OCI-LY7 (cell line): ENCODE results near the gene SNX25. TPM values are rescaled to one million over a fixed set of nuclear protein-coding genes. Genes with fewer than 3 reads are reported as not detected.

Source experiments
- BruUV-seq: library from RNA; stranded (reverse); fragments of 400-500 nt; replicated peaks from 2 replicates; lab custom pipeline; 2021; lab: Mats Ljungman, UMichigan
- CTCF ChIA-PET: fragments of 300-600 bp; sonication (Branson Sonifier 250); formaldehyde crosslinking; loops from one replicate; lab custom pipeline; 2022; ENCODE audit warnings: antibody characterized with exemption; ENCODE audit not compliant: unreplicated experiment; lab: Charles Lee
- POLR2A ChIA-PET: fragments of 300-600 bp; sonication (Branson Sonifier 250); formaldehyde crosslinking; loops from one replicate; lab custom pipeline; 2022; ENCODE audit warnings: antibody characterized with exemption; lab: Charles Lee
- DNase-seq: peaks from one replicate; pipeline ENCODE4 v3.0.0-alpha.2; 2015; ENCODE audit warnings: low spot score
- H2AFZ ChIP-seq: fragments of 200-600 bp; sonication (generic), shearing (Covaris generic); 2 replicates; pipeline ENCODE4 v1.6.1; 2014; ENCODE audit warnings: mild to moderate bottlenecking, antibody characterized with exemption, low read length, moderate library complexity
- H3K27ac ChIP-seq: fragments of 200-600 bp; sonication (generic); 2 replicates; pipeline ENCODE4 v1.5.1; 2014; ENCODE audit warnings: mixed run types, low read depth, mild to moderate bottlenecking, moderate library complexity, low read length, inconsistent platforms; ENCODE audit not compliant: poor library complexity, severe bottlenecking
- H3K36me3 ChIP-seq: fragments of 200-600 bp; sonication (generic); 2 replicates; pipeline ENCODE4 v1.6.1; 2014; ENCODE audit warnings: mild to moderate bottlenecking, antibody characterized with exemption, low read length, moderate library complexity, mixed read lengths; ENCODE audit not compliant: insufficient read depth
- H3K4me1 ChIP-seq: fragments of 200-600 bp; sonication (generic); 2 replicates; pipeline ENCODE4 v1.5.1; 2014; ENCODE audit warnings: mild to moderate bottlenecking, low read length; ENCODE audit not compliant: insufficient read depth, poor library complexity, severe bottlenecking
- H3K4me2 ChIP-seq: fragments of 200-600 bp; sonication (generic); 2 replicates; pipeline ENCODE4 v1.6.1; 2014; ENCODE audit warnings: mild to moderate bottlenecking, low read length
- H3K4me3 ChIP-seq: fragments of 200-600 bp; sonication (generic); 2 replicates; pipeline ENCODE4 v1.5.1; 2014; ENCODE audit warnings: mild to moderate bottlenecking, low read depth, low read length; ENCODE audit not compliant: poor library complexity, severe bottlenecking
- H3K79me2 ChIP-seq: fragments of 200-600 bp; sonication (generic); 2 replicates; pipeline ENCODE4 v1.6.1; 2016; ENCODE audit warnings: low read depth, mild to moderate bottlenecking, low read length, moderate library complexity, mixed read lengths; ENCODE audit not compliant: insufficient read depth
- H3K9me2 ChIP-seq: fragments of 200-600 bp; sonication (generic); 2 replicates; pipeline ENCODE4 v1.6.1; 2016; ENCODE audit warnings: mild to moderate bottlenecking, low read length, mixed read lengths; ENCODE audit not compliant: insufficient read depth
- H3K9me3 ChIP-seq: fragments of 200-600 bp; sonication (generic); 2 replicates; pipeline ENCODE4 v1.6.1; 2014; ENCODE audit warnings: mild to moderate bottlenecking, mixed run types, low read length, mixed read lengths
- H4K20me1 ChIP-seq: fragments of 200-600 bp; sonication (generic); 2 replicates; pipeline ENCODE4 v1.6.1; 2014; ENCODE audit warnings: mild to moderate bottlenecking, antibody characterized with exemption, low read length, moderate library complexity, mixed read lengths; ENCODE audit not compliant: insufficient read depth
- CTCF ChIP-seq: fragments of 200-600 bp; sonication (generic); conservative IDR thresholded peaks from 2 replicates; pipeline ENCODE4 v1.5.1; 2014; ENCODE audit warnings: mild to moderate bottlenecking, antibody characterized with exemption, low read length, moderate library complexity, mixed read lengths
- EZH2phosphoT487 ChIP-seq: fragments of 200-600 bp; sonication (generic); IDR thresholded peaks from 2 replicates; pipeline ENCODE4 v1.6.1; 2018; ENCODE audit warnings: low read depth, borderline replicate concordance, mild to moderate bottlenecking, mixed run types, antibody characterized with exemption, low read length, moderate library complexity, mixed read lengths
- intact Hi-C: fragments of 100-400 bp; cut with micrococcal nuclease; formaldehyde crosslinking; loops from one replicate; pipeline ENCODE4 v1.10.0; 2022; ENCODE audit not compliant: unreplicated experiment
- total RNA-seq, 2 experiments: library from RNA; depleted of rRNA in 1 of 2; stranded (reverse); fragments of >200 nt in 1 of 2; shearing (Covaris generic) in 1 of 2; gene quantifications; 2 replicates each; pipeline ENCODE4 v1.2.3, GENCODE V29; 2014 to 2022

Gene SNX25
- total RNA-seq, 2 experiments from 2014 or later, result 33.7 to 55.6 TPM

- DNase-seq, result no peak
- Histone ChIP-seq H2AFZ (no peak overlapping the region), H3K27ac (no peak overlapping the region), H3K9me3 (peaks cover 19% of the 10 kb centered on the region), H3K9me2 (no peaks in the 10 kb centered on the region), H3K79me2 (no peaks in the 10 kb centered on the region), H3K4me1 (no peaks in the 10 kb centered on the region), H3K36me3 (peaks cover 4% of the 10 kb centered on the region), H4K20me1 (no peaks in the 10 kb centered on the region), H3K4me2 (no peak overlapping the region), H3K4me3 (no peak overlapping the region)
- intact Hi-C loops, result no loop called here
- TF ChIP-seq CTCF (no peak), EZH2phosphoT487 (no peak)
- BruUV-seq, result no TSS peak
- POLR2A ChIA-PET, result interaction anchor here (0.6 to 1.0 kb wide), 4 partner anchors 12 to 484 kb away, joined by 3 to 4 read pairs (median 4); no protein-coding TSS in a partner anchor
- CTCF ChIA-PET, result no interaction called here
Observed at GRCh38 chr4:185381288-185382196, 172.1 kb downstream of the SNX25 start.

GRCh38 chr4:185382754-185383153, 173.4 kb downstream of the SNX25 start:
- no peaks in the 10 kb centered on the region for H3K4me1 ChIP-seq
- TF ChIP-seq EZH2phosphoT487 (no peak), CTCF (no peak)
- ChIA-PET CTCF (no interaction called here), POLR2A (interaction anchor here (0.6 kb wide), 1 partner anchor 186 kb away, joined by 4 read pairs; no protein-coding TSS in a partner anchor)
- no peak overlapping the region for H2AFZ ChIP-seq
- H3K4me3 ChIP-seq, result no peak overlapping the region
- no peak overlapping the region for H3K4me2 ChIP-seq
- H3K27ac ChIP-seq, result no peak overlapping the region
- no peaks in the 10 kb centered on the region for H4K20me1 ChIP-seq
- H3K9me2 ChIP-seq, result no peaks in the 10 kb centered on the region
- no peaks in the 10 kb centered on the region for H3K79me2 ChIP-seq
- peaks cover 4% of the 10 kb centered on the region; the same call in 1 of the 2 replicates for H3K36me3 ChIP-seq
- no TSS peak for BruUV-seq
- H3K9me3 ChIP-seq, result peaks cover 19% of the 10 kb centered on the region
- DNase-seq, result no peak
- intact Hi-C loops, result no loop called here
